NB4 (cell line): ENCODE measurements around the gene VAV2.

Source experiments
- DNase-seq: peaks from one replicate; pipeline ENCODE4 v3.0.0; 2010; ENCODE audit warnings: low read depth
- H3K4me3 ChIP-seq: one replicate; pipeline ENCODE4 v1.5.1; 2011; ENCODE audit warnings: mild to moderate bottlenecking, low read depth, low read length, moderate library complexity
- MYC ChIP-seq: IDR thresholded peaks from 2 replicates; pipeline ENCODE4 v1.6.1; 2011; ENCODE audit warnings: low read depth, low read length
- POLR2A ChIP-seq: IDR thresholded peaks from 2 replicates; pipeline ENCODE4 v1.6.1; 2011; ENCODE audit warnings: mild to moderate bottlenecking; ENCODE audit not compliant: insufficient read length; ENCODE audit errors: extremely low read depth
- TF ChIP-seq, protein P1 (sequence below): IDR thresholded peaks from 2 replicates; pipeline ENCODE4 v1.6.1; 2011; ENCODE audit warnings: low read depth, low read length
- TF ChIP-seq, protein P2 (sequence below): IDR thresholded peaks from one replicate; pipeline ENCODE4 v1.5.1; 2012; ENCODE audit warnings: low read depth, low read length

Gene VAV2

DNA sequence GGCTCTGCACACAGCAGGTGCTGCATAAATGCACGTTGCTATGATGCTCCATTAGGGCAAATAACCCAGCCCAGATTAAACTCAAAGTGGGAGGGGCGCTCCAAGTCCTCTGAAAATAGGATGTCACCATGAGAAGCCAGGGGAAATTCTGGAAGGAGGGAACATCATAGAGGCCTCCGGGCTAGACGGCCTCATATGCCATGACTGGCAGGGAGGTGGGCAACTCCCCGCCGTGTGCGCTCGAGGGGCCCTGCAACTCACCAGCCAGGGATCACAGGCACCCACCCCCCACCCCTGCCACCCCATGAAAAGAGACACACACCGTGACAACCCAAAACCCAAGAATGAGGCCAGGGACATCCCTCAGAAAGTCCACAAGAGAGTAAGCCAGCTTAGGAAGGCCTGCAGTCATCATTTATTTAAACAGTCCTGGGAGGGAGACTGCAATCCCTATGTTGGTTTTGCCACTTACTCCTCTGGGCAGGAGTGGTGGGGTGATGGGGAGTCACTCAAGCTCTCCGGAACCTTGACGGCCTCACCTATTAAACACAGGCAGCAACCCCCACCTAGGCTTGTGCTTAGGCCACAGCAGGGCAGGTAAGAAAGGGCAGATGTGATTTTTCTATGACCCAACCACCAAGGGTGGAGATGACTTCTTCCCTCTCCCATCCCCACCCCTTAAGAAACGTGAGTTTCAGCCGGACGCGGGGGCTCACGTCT is 4.0 kb downstream of the VAV2 start:
- no peak for DNase-seq
- H3K4me3 ChIP-seq: no peak overlapping the region
- TF ChIP-seq, protein P1, sequence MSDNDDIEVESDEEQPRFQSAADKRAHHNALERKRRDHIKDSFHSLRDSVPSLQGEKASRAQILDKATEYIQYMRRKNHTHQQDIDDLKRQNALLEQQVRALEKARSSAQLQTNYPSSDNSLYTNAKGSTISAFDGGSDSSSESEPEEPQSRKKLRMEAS: no peak
- TF ChIP-seq MYC: no peak
- TF ChIP-seq, protein P2, sequence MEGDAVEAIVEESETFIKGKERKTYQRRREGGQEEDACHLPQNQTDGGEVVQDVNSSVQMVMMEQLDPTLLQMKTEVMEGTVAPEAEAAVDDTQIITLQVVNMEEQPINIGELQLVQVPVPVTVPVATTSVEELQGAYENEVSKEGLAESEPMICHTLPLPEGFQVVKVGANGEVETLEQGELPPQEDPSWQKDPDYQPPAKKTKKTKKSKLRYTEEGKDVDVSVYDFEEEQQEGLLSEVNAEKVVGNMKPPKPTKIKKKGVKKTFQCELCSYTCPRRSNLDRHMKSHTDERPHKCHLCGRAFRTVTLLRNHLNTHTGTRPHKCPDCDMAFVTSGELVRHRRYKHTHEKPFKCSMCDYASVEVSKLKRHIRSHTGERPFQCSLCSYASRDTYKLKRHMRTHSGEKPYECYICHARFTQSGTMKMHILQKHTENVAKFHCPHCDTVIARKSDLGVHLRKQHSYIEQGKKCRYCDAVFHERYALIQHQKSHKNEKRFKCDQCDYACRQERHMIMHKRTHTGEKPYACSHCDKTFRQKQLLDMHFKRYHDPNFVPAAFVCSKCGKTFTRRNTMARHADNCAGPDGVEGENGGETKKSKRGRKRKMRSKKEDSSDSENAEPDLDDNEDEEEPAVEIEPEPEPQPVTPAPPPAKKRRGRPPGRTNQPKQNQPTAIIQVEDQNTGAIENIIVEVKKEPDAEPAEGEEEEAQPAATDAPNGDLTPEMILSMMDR: no peak
- TF ChIP-seq POLR2A: no peak

DNA sequence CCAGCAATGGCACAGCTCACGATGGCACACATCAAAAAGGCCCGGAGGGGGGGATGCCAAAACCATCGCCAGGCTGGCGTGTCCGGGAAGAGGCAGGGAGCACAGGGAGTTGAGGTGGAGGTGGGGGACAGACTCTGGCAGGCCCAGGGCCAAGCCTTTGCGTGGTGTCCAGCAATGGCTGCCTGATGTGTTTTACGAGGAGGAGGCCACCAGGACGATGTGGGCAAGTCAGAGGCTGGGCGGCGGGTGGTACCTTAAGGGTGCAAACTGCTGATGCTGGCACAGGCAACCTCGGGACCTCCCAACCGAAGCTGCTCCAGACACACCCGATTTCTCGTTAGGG is 4.7 kb downstream of the VAV2 start:
- TF ChIP-seq, protein P1: no peak
- TF ChIP-seq POLR2A: no peak
- TF ChIP-seq, protein P2: no peak
- no peak for TF ChIP-seq MYC
- H3K4me3 ChIP-seq: no peak overlapping the region
- no peak for DNase-seq

DNA sequence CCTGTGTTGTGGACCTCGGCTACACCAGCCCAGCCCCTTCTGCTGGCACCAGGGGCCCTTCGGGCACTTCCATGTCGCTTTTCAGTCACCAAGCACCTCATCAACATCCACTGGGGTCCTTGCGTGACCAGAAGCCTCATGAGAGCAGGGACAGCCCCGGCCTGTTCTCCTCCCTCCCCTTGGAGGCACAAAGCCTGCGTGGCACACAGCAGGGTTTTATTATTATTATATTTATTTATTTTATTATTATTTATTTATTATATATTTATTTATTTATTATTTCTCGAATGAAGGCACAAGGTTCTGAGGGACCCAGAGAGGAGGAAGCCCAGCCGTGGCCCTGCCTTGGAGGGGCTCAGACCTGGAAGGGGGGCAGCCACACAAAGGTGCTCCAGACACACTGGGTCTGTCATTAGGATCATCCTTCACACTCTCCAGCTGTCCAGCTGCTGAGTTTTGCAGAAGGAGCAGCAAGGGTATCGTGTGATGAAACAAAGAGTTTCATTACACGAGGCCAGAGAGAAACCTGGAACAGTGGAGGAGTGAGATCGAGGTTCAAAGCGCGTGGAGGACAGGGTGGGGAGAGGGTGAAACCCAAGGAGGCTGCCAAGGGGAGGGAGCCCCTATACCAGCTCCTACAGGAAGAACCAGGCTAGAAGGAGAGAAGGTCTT is 5.2 kb downstream of the VAV2 start:
- no peak for DNase-seq
- no peak overlapping the region for H3K4me3 ChIP-seq
- TF ChIP-seq, protein P1: no peak
- no peak for TF ChIP-seq POLR2A
- TF ChIP-seq, protein P2: no peak
- no peak for TF ChIP-seq MYC

DNA sequence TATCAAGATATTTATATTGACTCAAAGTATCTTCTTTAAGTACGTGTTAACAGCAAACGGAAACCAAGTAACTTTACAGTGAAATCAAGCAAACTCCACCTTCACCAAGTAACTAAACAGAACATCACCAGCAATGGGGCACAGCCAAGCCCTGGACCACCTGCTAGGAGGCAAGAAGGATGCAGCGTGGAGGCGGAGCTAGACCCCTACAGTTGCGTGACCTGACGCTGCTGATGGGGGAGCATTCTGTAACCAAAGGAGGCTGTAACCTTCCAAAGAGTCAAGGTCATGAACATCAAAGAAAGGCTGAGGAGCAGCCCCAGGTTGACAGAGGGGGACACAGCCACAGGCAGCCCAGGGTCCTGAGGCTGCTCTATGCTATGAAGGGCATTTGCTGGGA is 6.1 kb downstream of the VAV2 start:
- TF ChIP-seq, protein P2: no peak
- TF ChIP-seq POLR2A (no peak), MYC (no peak)
- TF ChIP-seq, protein P1: no peak
- DNase-seq: no peak
- H3K4me3 ChIP-seq: no peak overlapping the region

DNA sequence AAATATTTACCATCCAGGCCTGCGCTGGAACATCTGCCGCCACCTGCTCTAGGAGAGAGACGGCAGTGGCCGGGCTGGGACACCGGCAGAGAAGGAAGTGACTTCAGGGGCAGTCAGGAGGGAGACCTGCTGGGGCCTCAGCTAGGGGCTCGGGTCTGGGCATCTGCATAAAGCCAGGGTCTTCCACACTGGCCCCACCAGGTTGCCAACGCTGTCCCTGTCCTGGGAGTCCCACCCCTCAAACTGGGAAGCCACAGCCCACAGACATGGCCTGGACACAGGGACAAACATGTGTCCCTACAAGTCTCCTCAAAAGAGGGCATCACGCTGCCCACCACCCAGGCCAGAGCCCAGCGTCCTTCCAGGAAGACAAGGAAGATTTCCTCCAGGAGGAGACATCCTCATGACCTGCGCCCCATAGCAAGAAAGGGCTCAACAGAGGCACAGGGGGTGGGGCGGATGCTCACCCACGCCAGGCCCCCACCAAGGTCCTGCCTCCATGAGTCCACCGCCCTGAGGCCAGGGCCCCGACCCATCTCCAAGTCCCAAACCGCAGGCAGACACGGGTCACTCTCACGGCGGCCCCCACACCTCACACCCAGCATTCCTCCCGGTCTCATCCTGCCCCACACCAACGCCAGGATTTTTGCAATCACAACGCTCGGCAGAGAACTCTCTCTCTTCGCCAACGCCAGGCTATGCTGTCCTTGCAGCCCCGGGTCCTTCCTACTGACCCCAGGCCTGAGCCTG is 9.0 kb downstream of the VAV2 start:
- H3K4me3 ChIP-seq: no peak overlapping the region
- no peak for TF ChIP-seq POLR2A
- TF ChIP-seq MYC: no peak
- TF ChIP-seq, protein P2: no peak
- TF ChIP-seq, protein P1: no peak
- DNase-seq: no peak
